NCI-H1436 treated with DMSO at 0.1 percent for 48 hours (cell line): ENCODE results near the gene EML6.

Source experiments
- DNase-seq: peaks from one replicate; lab custom pipeline; 2025; lab: John Stamatoyannopoulos, UW

EML6 gene

DNA sequence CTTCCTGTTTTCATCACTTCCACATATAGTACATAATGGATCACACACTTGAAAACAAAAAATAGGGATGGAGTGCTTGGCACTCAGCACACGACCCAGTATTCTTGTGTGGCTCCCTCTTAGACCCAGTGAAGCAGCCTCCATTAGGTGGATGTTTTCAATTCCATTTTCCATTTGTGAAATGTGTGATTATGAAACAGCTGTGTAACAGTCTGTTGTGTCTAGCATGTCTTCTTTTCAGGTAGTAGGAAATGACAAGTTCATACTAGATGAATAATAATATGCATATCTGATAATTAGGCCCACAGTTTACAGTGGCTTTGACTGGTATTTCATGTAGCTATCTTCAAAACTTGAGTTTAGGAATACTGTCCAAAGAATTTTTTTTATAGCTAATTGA lies 35.5 kb downstream of the EML6 start:
- DNase-seq: no peak

DNA sequence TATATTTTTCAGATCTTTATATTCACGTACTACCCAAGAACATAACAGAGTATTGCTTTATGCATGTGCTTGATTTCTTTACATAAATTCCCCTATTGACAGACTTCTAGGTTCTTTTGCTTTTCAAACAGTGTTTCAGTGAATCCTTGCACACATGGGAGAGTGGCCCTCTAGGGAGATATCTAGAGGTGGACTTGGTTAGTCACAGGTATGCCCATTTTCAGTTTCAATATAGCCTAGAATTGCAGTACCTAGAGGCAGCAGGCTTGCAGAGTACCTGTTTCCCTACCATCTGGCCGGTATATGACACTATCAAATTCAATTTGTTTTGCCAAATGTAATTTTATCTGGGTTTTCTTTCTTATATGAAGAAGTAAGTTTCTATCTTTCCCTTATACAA lies 36.8 kb downstream of the EML6 start:
- no peak for DNase-seq

DNA sequence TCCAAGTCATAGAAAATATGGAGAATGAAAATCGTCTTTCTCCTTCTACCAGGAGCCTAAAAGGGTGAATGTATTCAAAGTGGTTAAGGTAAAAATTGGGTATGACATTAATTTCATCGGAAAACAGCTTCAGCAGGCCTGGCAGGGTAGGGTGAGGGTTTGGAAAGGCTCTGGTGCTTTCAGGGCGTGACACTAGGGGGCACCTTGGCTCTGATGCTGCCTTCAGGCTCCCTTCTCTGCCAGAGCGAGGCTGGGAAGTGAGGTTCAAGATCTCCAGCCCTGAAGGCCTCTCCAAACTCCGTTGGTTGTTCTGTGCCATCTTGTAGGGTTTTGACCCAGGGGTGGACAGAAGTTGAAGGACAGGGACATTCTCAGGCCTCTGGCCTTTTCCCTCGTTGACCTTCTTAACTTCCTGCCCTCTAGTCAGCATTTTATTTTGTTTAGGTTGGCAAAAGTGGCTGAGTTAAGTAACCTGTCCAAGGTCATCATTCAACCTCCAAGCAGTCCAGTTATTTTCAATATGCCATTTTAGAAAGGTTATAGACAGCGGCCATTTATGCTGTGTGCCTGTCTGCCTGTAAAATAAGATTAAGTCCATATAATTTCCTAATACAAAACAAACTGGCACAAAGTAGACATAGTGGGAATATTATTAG lies 40.3 kb downstream of the EML6 start:
- no peak for DNase-seq

DNA sequence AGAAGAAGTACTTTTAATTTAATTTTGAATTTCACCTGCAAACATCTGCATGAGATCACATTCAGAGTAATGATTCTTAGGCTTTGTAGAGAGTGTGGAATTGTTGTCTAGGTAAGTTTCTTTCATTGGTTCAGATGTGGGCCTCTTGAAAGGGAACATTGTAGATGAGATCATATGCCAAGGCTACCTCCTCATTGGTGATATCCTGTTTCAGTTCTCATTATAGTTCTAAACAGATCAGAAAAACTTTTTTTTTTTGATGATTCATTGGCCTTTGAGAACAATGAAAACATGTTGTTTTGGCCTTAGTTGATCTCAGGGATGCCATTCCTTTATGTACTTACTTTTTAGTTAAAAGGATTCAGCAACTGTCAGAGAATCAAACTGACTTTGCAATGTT lies 44.5 kb downstream of the EML6 start:
- no peak for DNase-seq

DNA sequence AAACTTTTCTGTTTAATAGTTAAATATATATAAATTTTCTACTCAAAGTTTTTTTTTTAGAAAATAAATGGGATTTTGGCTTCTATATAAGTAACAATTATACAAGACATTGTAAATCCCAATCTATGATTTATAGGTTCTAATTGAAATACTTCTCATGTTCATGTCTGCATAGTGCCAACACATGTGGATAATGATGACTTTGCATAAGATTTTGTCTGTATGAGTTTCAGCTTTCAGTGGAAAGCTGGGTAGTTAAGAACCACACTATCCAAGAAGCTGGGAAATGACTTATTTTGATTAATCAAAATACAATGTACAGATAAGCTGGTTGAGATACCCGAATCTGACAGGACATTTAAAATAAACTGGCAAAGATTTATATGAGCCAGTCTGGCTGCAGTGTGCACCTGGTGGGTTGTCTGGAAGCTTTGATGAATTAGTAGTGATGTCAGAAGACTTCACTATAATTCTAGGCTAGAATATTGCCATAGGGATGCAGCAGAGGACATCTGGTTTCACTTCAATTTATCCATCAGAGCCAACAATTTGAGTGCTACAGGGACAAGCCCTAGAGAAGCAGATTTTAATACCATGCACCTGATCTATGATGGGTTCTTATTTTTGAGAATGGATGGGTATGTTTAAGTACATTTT lies 45.4 kb downstream of the EML6 start:
- no peak for DNase-seq

DNA sequence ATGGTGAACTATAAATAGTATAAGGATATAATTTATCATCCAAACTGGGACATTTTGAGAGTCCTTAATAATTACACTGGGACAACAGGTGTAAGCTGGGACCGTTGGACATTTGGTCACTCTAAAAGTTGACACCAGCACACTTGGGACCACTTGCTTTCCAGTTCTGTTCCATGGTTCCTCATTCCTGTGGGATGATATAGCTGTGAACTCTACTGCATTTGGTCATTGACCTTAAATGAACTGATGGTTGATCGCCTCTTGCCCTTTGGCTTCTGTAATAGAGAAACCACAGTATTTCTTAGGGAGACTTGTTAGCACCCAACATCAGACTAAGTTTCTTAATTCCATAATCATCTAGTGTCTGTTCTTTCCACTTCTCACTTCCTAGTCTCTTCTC lies 46.7 kb downstream of the EML6 start:
- no peak for DNase-seq

DNA sequence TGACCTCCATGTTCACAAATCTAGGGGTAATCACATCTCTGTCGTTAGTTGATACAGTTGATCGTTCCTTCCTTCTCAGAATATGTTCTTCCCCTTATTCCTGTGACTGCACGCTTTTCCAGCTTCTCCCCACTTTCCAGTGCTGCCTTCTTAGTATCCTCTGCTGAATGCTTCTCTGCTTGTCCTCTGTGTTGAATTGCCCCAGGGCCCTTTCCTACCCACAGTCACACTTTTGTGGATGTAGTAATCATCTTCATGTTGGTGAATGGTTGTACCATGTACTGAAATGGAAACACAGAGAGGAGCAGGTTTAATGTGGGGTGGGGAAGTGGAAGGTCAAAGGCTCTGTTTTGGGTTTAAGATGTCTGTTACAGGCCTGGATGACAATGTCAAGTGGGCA lies 47.2 kb downstream of the EML6 start:
- no peak for DNase-seq

DNA sequence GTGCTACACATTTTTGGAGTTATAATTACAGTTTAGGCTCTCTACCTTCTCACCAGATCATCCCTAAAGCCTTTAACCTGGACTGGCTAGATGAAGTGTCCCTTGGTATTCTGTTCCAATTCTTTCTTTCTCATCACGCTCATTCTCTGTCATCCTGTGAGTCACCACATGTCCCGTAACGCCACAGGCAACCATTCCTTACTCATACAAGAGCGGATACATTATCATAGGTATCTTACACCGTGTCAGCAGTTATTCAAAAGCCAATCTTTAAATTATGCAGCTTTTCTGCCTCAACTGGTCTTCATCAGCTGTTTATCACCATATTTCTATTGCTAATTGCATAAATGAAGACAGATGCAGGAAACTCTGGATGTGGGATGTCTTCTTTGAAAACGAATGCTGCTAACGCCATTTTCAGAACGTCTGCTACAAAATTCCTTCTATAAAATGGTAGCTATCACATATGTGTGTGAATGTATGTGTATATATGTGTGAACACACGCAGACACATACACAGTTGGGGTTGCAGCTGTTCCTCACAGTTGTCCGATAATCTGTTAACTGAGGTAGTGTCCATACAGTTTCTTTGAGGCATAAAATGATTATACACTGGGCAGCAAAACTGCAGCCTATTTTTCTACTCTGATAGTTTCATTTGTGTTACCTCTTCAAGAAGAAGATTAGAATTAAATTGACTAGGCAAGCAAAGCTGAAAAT lies 47.9 kb downstream of the EML6 start:
- DNase-seq: no peak

DNA sequence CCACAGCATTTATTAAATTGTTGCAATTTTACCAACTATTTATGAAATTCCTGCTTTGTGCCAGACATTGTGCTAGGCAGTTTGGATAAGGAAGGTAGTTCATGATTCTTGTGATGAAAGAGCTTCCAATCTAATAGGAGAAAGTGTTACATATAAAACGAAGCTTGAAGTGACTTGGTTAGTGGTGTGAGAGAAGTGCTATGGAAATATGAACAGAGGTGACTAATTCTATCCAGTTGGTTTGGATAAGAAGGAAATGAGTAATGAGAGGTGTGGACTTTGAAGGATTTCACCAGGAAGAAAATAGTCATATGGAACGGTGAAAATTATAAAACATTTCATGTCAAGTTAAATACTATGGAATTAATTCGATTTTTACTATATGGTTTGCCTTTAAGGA lies 48.6 kb downstream of the EML6 start:
- DNase-seq: no peak

DNA sequence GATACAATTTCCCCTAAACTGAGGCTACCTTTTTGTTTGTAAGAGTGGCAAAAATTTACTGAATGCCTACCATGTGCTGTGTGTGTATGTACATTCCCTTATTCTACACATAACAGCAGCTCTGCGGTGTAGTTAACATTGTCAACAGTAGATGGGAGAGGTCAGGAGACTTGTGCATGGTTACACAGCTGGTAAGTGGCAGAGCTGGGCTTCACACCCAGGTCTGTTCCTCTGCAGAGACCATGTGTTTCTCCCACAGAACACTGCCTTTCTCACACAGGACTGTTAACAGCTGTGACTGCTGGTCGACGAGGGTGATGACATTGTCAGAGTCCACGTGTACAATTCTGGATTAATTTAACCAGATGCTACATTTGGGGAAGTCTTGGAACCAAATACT lies 49.1 kb downstream of the EML6 start:
- DNase-seq: no peak

DNA sequence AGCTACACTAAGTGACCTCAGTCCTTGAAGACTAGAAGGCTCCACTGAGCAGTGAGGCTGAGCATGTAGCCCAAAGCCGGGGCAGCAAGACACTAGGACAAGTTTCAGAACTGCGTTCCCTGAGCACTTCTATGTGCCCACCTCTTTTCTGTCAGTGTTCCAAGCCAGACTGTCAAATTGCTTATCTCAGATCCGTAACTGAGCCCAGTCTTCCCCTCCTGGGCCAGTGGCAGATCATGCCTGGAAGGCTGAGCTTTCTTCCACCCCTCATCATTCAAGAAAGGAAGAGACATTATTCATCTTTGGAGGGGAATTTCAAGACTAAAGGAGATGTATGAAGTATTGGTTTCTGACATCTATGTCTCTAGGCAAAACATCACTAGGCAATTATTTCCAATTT lies 49.8 kb downstream of the EML6 start:
- DNase-seq: no peak

DNA sequence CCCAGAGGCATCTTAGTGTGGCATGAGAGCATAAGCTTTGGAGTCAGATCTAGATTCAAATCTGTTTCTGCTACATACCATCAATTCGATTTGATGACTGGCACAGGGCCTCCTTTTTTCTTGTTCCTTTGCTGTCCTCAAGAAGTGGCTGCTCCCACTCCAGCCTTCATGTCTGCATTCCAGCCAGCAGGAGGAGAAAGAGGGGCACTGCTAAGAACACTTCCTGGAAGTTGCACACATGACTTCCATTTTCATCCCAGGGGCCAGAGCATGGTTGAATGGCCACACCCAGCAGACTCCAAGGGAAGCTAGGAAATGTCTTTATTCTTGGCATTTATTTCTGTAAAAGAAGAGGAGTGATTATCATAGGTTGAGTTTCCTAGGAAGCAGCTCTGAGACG lies 50.4 kb downstream of the EML6 start:
- no peak for DNase-seq

DNA sequence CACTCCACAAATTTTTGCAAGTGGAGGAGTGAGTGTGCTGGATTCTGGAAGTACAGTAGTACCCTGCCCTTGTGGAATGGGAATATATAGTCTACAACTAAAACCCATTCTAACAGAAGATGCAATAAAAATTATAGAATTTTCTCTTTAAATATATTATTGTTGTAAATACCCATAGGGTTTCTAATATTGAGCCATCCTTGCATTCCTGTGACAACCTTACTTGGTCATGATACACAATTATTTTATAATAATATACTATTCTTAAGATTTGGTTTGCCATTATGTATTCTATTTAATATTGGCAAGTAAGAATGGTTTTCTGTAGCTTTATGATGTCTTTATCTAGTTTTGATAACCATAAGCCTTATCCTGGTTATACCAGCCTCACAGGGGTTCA lies 52.2 kb downstream of the EML6 start:
- DNase-seq: no peak

DNA sequence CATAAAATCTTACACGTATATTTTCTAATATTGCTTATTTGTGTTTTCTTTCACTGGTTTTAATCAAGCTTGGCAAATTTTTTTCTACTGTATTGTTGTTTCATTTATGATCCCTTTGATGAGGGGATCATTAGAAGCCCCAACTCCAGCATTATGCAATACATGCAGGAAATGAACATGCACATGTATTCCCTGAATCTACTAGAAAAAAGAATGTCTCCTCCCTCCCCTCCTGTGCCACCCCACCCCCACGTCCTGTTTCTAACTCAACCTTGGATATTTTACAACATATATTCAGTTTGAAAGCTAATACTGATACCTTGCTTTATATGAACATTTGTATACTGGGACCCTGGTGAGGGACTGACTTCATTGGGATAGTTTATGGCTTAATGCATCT lies 53.0 kb downstream of the EML6 start:
- DNase-seq: no peak

DNA sequence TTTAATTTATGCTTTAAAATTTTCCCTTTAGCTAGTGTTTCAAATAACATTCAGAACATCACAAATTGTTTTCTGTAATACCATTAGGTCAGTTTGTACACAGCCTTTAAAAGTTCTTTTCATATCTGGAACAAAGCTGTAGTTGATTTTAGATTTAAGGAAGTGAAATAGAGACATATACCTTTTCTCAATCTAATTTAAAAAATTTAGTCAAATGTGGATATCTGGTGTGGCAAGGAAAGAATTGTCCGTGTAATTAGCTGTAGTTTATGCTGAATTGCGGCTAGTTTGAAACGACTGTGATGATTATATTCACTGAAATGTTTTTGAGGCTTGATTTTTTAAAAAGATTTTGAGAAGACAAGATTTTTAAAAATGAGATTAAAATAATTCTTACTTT lies 59.9 kb downstream of the EML6 start:
- DNase-seq: no peak

DNA sequence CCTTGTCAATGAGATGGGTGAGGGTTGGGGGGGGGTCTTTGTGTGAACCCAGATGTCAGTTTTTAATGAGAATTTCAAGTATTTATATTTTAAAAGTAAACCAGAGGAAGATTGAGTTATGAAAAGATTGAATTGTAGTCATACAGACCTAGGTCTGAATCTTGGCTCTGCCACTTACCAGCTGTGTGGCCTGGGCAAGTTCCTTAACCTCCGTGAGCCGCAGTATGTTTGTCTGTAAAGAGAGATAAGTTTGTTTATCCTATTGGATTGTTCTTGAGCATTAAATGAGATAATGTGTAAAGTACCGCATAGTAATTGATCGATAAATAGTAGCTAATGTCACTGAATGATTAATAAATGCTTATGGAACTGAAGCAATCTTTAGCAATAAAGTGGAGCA lies 63.8 kb downstream of the EML6 start:
- DNase-seq: no peak

DNA sequence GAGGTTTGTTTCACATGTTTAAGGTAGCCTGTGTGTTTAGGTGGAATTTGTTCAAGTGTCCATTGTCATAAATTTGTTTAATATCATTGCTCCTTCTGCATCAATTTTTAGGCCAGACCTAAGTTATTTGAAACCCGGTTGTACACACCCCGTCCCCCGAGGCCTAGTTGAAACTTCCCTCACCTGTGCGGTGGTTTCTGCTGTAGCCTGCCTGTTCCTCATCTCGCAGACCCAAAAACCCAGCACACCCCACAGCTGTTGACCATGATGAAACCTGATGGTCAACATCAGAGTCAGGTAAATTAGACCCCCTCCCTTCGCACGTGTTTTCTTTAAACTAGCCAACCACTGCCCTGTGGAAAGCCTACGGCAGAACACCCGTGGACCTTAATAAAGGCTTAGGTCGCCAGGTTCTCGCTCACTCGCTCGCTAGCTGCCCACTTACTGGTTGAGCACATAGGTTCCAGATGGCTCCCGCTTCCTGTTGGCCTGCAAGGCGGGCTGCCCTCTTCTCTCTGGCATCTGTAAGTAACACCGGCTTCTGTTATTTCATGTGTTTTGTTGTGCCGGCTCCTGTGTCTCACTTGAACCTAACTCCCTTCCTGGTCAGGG lies 64.4 kb downstream of the EML6 start:
- no peak for DNase-seq

DNA sequence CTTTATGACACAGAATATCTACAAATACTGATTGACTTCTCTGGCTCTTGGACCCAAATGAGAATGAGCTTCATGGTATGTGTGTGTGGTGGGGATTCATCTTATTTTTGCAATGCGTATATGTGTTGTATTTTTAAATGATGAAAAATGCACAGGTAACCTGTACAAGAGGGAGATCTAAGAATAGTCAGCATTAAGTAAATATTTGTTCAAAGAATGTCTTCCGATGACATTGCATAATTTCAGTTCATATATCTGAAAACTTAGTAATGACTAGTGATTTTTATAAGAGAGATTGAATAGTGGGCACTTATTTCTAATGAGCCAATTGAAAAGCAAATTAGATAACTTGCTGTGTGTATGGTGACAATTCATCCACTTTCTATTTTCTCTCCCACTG lies 66.4 kb downstream of the EML6 start:
- no peak for DNase-seq

DNA sequence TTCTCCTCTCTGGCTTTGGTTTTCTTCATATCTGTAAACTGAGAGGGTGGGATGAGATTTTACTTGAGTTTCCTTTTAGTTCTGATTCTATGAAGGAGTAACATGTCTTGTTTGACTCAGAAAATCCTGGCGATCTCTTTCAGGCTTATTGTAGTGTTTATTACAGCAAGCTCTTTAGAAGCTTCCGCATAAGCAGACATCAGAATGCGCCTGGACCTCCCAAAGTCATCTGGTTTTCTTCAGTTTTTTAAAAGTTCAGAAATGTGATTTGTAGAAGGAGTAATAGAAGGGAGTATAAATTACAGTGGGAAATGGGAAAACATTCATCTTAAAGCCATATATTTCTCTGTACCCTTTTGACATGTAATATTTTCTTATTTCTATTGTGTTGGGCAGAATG lies 68.4 kb downstream of the EML6 start:
- no peak for DNase-seq

DNA sequence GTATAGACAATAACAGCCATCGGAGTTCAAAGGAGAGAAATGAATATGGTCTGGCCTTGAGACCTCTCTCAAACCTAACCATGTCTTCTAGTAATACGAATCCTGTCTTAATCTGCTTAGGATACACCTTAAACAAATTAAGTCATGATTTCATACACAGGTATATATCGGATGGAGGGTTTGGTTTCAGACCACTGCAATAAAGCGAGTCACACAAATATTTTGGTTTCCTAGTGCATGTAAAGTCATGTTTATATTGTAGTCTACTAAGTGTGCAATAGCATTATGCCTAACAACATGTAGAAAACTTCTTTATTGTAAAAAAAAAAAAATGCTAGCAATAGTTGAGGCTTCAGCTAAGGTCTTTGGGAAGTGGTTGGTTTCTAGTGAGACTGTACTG lies 73.8 kb downstream of the EML6 start:
- DNase-seq: no peak

DNA sequence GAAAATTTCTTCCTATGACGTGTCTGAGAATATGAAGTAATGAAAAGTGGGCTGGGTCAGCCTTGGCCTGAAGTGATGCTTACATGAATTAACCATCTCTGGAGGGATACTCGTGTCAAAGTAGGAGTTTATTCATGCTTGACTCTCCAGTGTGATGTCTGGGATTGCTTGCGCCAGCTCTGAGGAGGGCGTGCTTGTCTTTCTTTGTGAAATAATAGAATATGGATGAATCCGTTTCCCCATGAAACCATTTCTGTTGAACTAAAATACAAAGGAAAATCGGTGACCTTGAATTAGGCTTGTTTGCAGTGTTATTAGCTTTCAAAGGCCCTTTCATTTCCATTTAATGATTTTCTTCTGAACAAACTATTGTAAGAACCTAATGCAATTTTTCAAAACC lies 77.9 kb downstream of the EML6 start:
- DNase-seq: no peak

DNA sequence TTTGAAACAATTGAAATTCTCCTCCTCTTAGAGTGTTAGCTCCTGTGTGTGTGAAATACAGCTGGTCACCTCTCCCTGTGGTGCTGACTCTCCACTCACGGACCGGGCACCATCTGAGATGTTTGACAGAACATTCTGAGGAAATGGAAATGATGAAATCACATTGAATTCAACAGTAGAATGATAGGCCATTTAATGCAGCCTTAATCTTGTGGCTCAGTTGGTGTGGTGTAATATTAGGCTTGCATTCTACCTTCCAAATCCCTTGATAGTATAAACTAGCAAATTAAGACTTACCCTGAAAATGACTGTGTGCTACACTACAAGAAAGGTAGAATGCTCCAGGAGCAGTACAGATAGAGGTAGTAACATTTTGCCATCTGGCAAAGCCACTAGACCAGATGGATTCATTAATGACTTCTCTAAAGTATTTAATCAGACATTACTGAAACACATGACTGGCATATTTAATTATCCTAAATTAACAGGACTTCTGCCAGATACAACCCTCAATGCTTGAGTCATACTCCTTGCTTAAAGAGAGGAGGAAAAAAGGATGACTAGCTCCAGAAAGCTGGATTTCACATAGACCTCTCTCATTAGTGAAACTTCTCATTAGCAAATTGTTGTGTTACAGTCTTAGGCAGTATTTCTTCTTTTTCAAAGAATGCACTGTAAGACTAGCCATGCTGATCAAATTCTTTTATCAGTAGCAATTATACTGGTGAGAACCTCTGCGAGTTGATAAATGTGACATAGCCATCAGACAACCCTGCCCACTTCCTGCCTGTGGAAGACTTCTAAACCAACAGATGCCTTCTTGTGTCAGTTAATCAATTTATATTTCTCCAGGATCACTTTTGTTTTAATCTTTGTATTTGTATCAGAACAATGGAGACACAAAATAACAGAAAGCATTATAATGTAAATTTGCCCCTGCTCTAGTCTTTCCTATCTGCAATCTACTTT lies 80.6 kb downstream of the EML6 start:
- no peak for DNase-seq
